HK-2 (cell line): ENCODE results near the gene SEC16A.

Experiments used
- DNase-seq: peaks from one replicate; pipeline ENCODE4 v3.0.0-alpha.2; 2018; ENCODE audit not compliant: unreplicated experiment

Gene SEC16A

DNA sequence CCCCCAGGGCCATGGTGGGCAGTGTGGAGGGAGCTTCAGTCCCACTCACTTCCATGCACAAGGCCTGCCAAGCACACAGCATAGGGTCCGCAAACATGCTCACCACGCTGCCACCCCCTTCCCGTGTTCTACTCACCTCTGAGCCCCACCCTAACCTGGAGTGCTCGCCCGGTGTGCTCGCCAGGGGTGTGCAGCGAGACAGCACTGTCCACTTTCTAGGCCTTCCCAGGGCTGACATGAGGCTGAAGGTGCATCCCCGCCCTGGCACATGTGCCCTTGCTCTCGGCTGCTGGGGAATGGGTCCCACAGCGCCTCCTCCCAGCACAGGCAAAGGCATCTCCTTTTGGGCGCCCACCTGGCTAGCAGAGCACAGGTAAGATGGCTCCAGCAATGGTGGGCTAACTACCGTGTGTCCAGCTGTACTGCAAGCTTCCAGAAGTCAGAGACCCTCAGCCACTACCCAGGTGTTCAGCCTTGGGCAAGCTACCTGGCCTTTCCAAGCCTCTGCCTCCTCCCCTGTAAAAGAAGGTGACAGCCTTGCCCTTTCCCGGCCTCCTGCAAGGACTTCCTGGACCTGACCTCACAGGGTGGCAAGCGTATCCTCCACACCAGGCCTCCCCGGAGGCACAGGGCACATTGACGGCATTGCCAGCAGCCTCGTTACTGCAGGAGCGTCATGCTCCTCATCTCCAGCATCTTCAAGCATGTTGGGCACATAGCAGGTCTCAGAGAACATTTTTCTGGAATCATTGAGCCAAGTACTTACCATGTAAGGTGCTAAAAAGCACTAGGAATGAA, 4.2 kb upstream of the SEC16A start:
- DNase-seq: no peak

DNA sequence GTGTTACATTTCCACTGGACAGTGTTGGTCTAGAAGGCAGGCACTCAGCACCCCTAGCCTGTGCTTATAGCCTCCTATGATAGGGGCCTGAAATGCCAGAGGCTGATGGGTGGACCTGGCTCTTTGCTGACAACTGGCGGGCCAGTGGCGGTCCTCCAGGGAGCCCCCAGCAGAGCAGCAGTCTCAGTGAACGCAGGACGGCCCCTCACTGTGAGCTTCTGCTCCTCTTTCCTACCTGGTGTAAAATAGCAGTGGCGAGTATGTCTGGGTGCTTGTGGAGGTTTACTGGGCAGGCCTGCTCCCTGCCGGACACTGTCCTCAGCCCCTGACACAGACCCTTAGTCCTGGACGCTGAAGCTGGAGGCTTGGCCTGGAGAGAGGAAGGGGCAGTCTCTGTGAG, 3.3 kb upstream of the SEC16A start:
- DNase-seq: no peak

- peak; percentile 83 for DNase-seq
Measured at GRCh38 chr9:136485049-136486045, 2.5 kb upstream of the SEC16A start.

GRCh38 chr9:136484153-136485048, 1.6 kb upstream of the SEC16A start:
- DNase-seq: peak; percentile 69

DNA sequence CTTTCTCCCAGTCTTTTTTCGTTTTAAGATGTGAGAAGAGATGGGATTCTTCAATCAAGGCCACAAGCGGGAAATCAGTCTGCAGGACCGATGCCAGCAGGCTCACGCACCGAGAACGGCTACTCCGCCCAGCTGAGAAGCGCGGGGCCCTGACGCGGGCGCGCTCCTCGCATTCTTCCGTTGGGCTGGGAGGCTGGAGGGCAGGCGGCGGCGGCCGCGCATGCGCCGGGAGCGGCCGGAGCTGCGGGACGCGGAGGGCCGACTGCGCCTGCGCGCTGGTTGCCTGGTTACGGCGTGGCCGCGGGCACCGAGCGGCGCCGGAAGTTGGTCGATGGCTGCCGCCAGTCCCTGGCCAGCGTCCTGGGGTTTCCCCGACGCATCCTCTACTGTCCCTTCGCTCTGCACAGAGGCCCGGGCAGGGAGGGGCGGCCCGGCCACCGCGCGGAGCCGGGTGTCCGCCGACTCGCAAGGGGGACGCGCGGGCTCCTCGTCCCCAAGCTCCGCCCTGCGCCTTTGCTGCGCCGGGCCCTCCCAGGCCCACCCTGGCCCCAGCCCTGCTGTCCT, 831 bp upstream of the SEC16A start:
- peak; percentile 97 for DNase-seq

GRCh38 chr9:136482046-136482792, 621 bp downstream of the SEC16A start:
- no peak for DNase-seq

GRCh38 chr9:136481558-136481957, 1.3 kb downstream of the SEC16A start:
- DNase-seq: no peak

GRCh38 chr9:136476369-136477150, 6.3 kb downstream of the SEC16A start:
- DNase-seq: no peak

- DNase-seq: no peak
Measured at GRCh38 chr9:136474974-136475865, 7.6 kb downstream of the SEC16A start.

- DNase-seq: no peak
Measured at GRCh38 chr9:136474021-136474640, 8.7 kb downstream of the SEC16A start.

GRCh38 chr9:136473354-136473721, 9.5 kb downstream of the SEC16A start:
- DNase-seq: no peak

GRCh38 chr9:136472640-136473353, 10.0 kb downstream of the SEC16A start:
- DNase-seq: no peak

- no peak for DNase-seq
Measured at GRCh38 chr9:136471802-136472487, 10.9 kb downstream of the SEC16A start.

DNA sequence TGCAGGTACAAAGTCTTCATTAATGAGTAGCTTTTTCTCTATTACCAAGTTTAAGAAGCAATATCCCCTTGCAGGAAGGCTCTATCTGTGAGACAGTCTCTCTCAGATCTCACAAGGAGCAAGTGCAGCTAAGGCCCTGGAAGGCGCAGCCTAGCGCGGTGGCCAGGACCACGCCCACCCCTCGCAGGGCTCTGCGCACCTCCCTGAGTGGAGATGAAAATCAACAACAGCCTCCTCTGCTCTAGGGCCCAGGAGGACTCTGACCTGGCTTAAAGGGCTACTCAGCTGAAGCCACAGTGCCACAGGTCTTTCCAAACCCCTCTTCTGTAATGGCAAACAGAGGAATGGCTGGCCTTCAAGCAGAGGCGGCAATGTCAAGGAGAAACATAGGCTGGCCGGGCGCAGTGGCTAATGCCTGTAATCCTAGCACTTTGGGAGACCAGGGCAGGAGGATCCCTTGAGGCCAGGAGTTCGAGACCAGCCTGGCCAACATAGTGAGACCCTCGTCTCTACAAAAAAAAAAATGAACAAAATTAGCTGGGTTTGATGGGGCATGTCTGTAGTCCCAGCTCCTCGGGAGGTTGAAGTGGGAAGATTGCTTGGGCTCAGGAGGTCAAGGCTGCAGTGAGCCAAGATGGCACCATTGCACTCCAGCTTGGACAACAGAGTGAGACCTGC, 11.9 kb downstream of the SEC16A start:
- DNase-seq: no peak

- DNase-seq: no peak
Measured at GRCh38 chr9:136470356-136470755, 12.5 kb downstream of the SEC16A start.

- DNase-seq: no peak
Measured at GRCh38 chr9:136467766-136468165, 15.1 kb downstream of the SEC16A start.

GRCh38 chr9:136466155-136466541, 16.7 kb downstream of the SEC16A start:
- DNase-seq: no peak
